ENCODE data around the gene CCT8L2.
"Not testable (repeated sequence)": the region's sequence is repeated elsewhere in the genome, so short reads cannot be mapped to it uniquely, and the experiment has no call there.

GRCh38 chr22:16615606-16616245 is 23.1 kb upstream of the CCT8L2 start:
- not testable (repeated sequence) for TF ChIP-seq POLR2A, CTCF (IDR thresholded peaks at IDR 0.05)
